HFFc6 (cell line): Measurements from ENCODE around the gene ARHGAP26. TPM values are rescaled to one million over a fixed set of nuclear protein-coding genes. Genes with fewer than 3 reads are reported as not detected.

Experiments used
- DNase-seq: peaks from one replicate; pipeline ENCODE4 v3.0.0-alpha.2; 2018
- H3K27ac Mint-ChIP-seq: 2 replicates; pipeline ENCODE4 v1.8.0; 2020; ENCODE audit warnings: mild to moderate bottlenecking, mixed read lengths
- H3K27me3 Mint-ChIP-seq: 2 replicates; pipeline ENCODE4 v1.8.0; 2021; ENCODE audit warnings: mild to moderate bottlenecking, moderate library complexity, mixed read lengths; ENCODE audit not compliant: insufficient read depth
- H3K36me3 Mint-ChIP-seq: 2 replicates; pipeline ENCODE4 v1.8.0; 2021; ENCODE audit warnings: low read depth, mixed read lengths
- H3K4me1 Mint-ChIP-seq: 2 replicates; pipeline ENCODE4 v1.8.0; 2020; ENCODE audit warnings: low read depth, mixed read lengths
- H3K4me3 Mint-ChIP-seq: 2 replicates; pipeline ENCODE4 v1.8.0; 2020; ENCODE audit warnings: mild to moderate bottlenecking, moderate library complexity, mixed read lengths
- H3K9me3 Mint-ChIP-seq: 2 replicates; pipeline ENCODE4 v1.8.0; 2020; ENCODE audit warnings: mild to moderate bottlenecking, mixed read lengths
- CTCF ChIP-seq: fragments of 200-600 bp; sonication (generic); IDR thresholded peaks from 2 replicates; pipeline ENCODE4 v1.5.0; 2021; ENCODE audit warnings: antibody characterized with exemption, mild to moderate bottlenecking
- total RNA-seq, 6 experiments: library from RNA; stranded (reverse); fragmentation: NEBNext Ultra II Directional; extraction: Animal tissue kit (Norgen Biotek cat#: 25700); gene quantifications; 2 replicates in 1 of 6; 3 replicates in 5 of 6; pipeline ENCODE4 v1.2.3, GENCODE V29; 2021

The ARHGAP26 gene
- total RNA-seq, 6 experiments from 2014 or later: 2.3 to 3.6 (median 3.1) TPM

- peak overlapping the region; percentile 52 for H3K4me3 Mint-ChIP-seq
- peak; percentile 93 for DNase-seq
- TF ChIP-seq CTCF: no peak
- H3K9me3 Mint-ChIP-seq: peaks cover 5% of the 10 kb centered on the region; the same call in 1 of the 2 replicates
- H3K27me3 Mint-ChIP-seq: peaks cover 3% of the 10 kb centered on the region; the same call in 1 of the 2 replicates
- H3K27ac Mint-ChIP-seq: peak overlapping the region; percentile 80
- peaks cover 71% of the 10 kb centered on the region for H3K4me1 Mint-ChIP-seq
- peaks cover 19% of the 10 kb centered on the region for H3K36me3 Mint-ChIP-seq
Observed at GRCh38 chr5:143205386-143205785, 435.2 kb downstream of the ARHGAP26 start.

DNA sequence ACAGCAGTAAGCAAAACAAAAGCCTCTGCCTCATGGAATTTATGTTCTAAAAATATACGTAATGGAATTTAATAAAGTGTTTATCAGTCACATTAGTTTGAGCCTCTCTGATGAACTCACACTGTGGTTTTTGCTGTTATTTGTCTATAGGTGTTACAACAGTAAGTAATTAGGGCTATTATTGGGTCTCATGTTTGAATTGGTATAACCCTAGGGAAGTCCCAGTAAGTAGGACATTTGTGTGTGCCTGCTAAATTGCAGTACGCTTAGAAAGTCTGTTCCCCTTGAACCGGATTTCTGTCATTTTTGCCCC, 435.7 kb downstream of the ARHGAP26 start:
- Mint-ChIP-seq H3K9me3 (peaks cover 5% of the 10 kb centered on the region; the same call in 1 of the 2 replicates), H3K36me3 (peaks cover 19% of the 10 kb centered on the region), H3K27me3 (peaks cover 3% of the 10 kb centered on the region; the same call in 1 of the 2 replicates), H3K27ac (peak overlapping the region; percentile 80), H3K4me1 (peaks cover 66% of the 10 kb centered on the region), H3K4me3 (no peak overlapping the region)
- no peak for TF ChIP-seq CTCF
- no peak for DNase-seq

GRCh38 chr5:143206196-143207053, 436.2 kb downstream of the ARHGAP26 start:
- TF ChIP-seq CTCF: no peak
- no peak overlapping the region for H3K4me3 Mint-ChIP-seq
- peak overlapping the region; percentile 80 for H3K27ac Mint-ChIP-seq
- H3K4me1 Mint-ChIP-seq: peaks cover 60% of the 10 kb centered on the region
- peaks cover 19% of the 10 kb centered on the region for H3K36me3 Mint-ChIP-seq
- peaks cover 5% of the 10 kb centered on the region; the same call in 1 of the 2 replicates for H3K9me3 Mint-ChIP-seq
- DNase-seq: no peak
- peaks cover 3% of the 10 kb centered on the region; the same call in 1 of the 2 replicates for H3K27me3 Mint-ChIP-seq

DNA sequence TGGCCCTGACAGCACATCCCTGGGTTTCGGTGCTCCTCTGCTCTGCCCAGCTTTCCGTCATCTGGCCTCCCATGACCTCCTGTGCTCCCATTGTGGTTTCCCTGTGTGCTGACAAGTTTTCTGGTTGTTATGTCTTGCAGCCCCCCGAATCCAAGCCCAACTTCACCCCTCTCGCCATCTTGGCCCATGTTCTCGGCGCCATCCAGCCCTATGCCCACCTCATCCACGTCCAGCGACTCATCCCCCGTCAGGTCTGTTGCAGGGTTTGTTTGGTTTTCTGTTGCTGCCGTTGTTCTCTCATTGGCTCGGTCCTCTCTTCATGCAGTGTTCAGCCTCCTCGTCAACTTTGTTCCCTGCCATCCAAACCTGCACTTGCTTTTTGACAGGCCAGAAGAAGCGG, 436.9 kb downstream of the ARHGAP26 start:
- H3K4me1 Mint-ChIP-seq: peaks cover 54% of the 10 kb centered on the region
- H3K27me3 Mint-ChIP-seq: peaks cover 3% of the 10 kb centered on the region; the same call in 1 of the 2 replicates
- no peak overlapping the region; the same call in 1 of the 2 replicates for H3K4me3 Mint-ChIP-seq
- H3K36me3 Mint-ChIP-seq: peaks cover 18% of the 10 kb centered on the region
- no peak for TF ChIP-seq CTCF
- peaks cover 4% of the 10 kb centered on the region; the same call in 1 of the 2 replicates for H3K9me3 Mint-ChIP-seq
- DNase-seq: no peak
- no peak overlapping the region for H3K27ac Mint-ChIP-seq

- H3K9me3 Mint-ChIP-seq: no peaks in the 10 kb centered on the region; the same call in 1 of the 2 replicates
- H3K27me3 Mint-ChIP-seq: peaks cover 3% of the 10 kb centered on the region; the same call in 1 of the 2 replicates
- H3K4me3 Mint-ChIP-seq: no peak overlapping the region; the same call in 1 of the 2 replicates
- H3K36me3 Mint-ChIP-seq: peaks cover 11% of the 10 kb centered on the region
- H3K27ac Mint-ChIP-seq: no peak overlapping the region
- peaks cover 52% of the 10 kb centered on the region for H3K4me1 Mint-ChIP-seq
- no peak for TF ChIP-seq CTCF
- DNase-seq: no peak
Observed at GRCh38 chr5:143207563-143208364, 437.6 kb downstream of the ARHGAP26 start.
